AG09319 (cell line): ENCODE measurements around the gene SMAD7.

ENCODE experiments used
- DNase-seq: peaks from one replicate; pipeline ENCODE4 v3.0.0-alpha.2; 2010; ENCODE audit warnings: low read depth; ENCODE audit errors: extremely low read depth
- TF ChIP-seq, protein P1 (sequence below): IDR thresholded peaks from 2 replicates; pipeline ENCODE4 v1.5.1; 2011; ENCODE audit warnings: low read depth, mild to moderate bottlenecking, inconsistent platforms, low read length, moderate library complexity

The SMAD7 gene

DNA sequence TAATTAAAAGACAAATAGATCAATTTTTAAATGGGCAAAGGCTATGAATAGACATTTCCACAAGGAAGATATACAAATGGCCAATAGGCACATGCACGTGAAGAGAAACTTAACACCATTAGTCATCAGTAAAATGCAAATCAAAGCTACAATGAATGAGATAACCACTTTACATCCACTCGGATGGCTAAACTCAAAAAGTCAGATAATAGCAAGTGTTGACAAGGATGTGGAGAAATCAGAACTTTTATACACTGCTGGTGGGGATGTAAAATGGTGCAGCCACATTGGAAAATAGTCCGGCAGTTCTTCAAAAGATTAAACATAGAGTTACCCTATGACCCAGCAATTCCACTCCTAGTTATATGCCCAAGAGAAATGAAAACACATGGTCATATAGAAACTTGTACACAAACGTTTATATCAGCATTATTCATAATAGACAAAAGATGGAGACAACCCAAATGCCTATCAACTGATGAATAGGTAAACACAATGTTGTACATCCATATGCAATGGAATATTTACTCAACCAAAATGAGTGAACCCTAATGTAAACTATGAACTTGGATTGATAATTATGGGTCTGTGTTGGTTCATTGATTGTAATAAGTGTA, 51.1 kb downstream of the SMAD7 start:
- DNase-seq: no peak
- TF ChIP-seq, protein P1, sequence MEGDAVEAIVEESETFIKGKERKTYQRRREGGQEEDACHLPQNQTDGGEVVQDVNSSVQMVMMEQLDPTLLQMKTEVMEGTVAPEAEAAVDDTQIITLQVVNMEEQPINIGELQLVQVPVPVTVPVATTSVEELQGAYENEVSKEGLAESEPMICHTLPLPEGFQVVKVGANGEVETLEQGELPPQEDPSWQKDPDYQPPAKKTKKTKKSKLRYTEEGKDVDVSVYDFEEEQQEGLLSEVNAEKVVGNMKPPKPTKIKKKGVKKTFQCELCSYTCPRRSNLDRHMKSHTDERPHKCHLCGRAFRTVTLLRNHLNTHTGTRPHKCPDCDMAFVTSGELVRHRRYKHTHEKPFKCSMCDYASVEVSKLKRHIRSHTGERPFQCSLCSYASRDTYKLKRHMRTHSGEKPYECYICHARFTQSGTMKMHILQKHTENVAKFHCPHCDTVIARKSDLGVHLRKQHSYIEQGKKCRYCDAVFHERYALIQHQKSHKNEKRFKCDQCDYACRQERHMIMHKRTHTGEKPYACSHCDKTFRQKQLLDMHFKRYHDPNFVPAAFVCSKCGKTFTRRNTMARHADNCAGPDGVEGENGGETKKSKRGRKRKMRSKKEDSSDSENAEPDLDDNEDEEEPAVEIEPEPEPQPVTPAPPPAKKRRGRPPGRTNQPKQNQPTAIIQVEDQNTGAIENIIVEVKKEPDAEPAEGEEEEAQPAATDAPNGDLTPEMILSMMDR: no peak

DNA sequence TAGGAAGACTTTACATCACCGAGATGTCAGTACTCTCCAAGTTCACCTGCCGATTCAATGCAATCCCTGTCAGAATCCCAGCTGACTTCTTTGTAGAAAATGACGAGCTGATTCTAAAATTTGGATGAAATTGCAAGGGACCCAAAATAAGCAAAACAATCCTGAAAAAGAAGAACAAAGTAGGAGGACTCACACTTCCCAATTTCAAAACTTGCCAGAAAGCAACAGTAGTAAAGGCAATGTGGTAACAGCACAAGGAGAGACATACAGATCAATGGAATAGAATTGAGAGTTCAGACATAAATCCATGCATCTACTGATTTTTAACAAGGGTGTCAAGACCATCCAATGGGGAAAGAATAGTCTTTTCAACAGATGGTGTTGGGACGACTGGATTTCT, 52.2 kb downstream of the SMAD7 start:
- no peak for DNase-seq
- TF ChIP-seq, protein P1: no peak

DNA sequence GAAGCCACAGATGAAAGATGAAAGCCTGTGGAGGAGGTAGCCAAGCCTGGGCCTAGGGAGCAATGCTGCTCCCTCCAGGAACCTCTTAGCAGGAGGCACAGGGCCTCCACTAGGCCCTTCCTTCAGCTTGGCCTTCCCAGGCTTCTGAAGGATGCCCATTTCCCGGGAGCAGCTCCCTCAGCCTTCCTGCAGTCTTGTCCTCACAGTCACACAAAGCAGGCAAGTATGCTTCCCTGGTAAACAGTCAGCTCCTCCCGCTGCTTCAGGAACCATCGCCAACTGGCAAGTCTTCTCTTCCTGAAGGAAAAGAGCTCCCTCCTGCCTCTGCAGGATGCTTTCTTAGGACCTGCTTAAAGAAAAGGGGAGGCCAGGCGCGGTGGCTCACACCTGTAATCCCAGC, 53.2 kb downstream of the SMAD7 start:
- DNase-seq: no peak
- TF ChIP-seq, protein P1: no peak

DNA sequence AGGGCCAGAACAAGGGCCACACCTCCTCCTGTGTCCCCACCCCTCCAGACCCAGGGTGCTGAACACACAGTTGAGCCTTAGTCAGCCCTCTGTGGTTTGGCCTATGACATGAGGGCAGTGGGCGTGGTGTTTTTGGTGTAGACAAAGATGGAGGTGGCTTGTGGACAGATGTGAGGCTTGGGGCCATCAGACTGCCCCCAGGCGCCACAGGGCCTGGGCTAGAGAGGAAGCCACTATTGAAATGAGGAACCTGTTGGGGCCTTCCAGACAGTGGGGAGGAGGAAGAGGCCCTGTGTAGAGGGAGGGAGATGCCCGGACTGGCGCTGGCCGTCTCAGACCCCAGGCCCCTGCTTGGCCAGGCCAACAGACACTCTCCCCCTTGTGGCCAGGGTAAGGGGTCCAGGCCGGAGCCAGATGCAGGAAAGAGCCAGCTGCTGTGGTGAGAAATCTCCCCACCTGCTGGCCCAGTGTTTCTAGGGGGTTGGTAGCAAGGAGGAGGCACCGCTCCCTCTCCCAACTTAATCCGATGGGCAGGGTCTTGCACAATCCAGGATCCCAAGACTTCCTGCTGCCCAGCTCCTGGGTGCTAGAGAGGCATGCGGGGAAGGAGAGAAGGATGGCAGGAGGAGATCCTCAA, 53.8 kb downstream of the SMAD7 start:
- no peak for DNase-seq
- TF ChIP-seq, protein P1: no peak

DNA sequence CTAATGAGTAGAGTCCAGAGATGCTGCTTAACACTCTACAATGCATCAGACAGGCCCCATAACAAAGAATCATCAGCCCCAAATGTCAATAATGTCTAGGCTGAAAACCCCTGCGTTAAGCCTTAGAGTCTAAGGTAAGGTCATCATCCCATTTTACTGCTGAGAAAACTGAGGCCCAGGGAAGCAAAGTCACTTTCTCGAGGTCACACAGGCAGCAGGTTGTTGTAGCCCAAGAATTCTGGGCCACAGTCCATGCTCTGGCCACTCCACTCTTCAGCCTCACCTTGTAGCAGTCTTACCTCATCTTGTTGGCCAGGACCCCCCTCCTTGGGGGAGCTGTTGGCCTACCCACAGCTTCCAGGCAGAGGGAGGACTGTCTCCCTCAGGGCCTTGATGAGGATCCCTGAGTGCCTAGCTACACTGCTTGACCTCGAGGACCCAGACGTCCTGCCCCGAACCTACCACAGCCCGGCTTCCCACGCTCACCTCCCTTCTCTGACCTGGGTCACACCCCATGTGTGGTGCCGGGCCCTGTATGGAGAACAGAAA, 54.4 kb downstream of the SMAD7 start:
- no peak for DNase-seq
- TF ChIP-seq, protein P1: no peak

DNA sequence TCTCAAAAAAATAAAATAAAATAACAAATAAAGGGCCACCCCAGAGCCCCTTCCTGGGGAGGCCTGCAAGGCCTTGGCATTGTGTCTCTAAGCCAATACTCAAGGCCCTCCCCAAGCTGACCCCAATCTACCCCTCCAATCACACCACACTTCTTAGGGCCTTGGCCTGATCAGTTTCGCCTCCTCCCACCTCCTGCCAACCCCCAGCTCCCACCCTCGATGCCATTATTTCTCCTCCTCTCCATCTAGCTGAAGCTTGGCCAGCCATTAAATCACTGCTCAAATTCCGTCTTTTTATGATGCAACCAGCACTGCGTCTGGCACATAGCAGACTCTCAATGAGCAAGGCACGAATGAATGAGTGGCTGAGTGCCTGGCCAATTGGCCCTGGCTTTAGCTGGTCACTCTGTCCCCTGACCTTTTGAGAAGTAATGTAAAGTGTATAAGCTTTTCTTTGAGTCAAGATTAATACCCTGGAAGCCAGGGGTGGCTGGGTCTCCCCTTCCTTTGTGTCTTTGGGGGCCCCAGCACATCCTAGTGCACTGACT, 55.9 kb downstream of the SMAD7 start:
- TF ChIP-seq, protein P1: no peak
- no peak for DNase-seq
